DMS53 treated with DMSO at 0.1 percent for 48 hours (cell line): ENCODE results near the gene FAM72B.
"Not testable (repeated sequence)": the region's sequence is repeated elsewhere in the genome, so short reads cannot be mapped to it uniquely, and the experiment has no call there.

Experiments used
- DNase-seq: peaks from one replicate; lab custom pipeline; 2025; ENCODE audit not compliant: unreplicated experiment; lab: John Stamatoyannopoulos, UW

The FAM72B gene

GRCh38 chr1:121184290-121185127 lies at the start of gene FAM72B, which contains the start of gene SRGAP2C:
Gene FAM72B, minus strand, starts transcription at chr1:121184340. Its CDS starts 851 bp downstream, at chr1:121183489.
Gene SRGAP2C, plus strand, starts transcription at chr1:121184975. Its CDS starts 2,472 bp downstream, at chr1:121187447.
- peak; percentile 86 for DNase-seq

DNA sequence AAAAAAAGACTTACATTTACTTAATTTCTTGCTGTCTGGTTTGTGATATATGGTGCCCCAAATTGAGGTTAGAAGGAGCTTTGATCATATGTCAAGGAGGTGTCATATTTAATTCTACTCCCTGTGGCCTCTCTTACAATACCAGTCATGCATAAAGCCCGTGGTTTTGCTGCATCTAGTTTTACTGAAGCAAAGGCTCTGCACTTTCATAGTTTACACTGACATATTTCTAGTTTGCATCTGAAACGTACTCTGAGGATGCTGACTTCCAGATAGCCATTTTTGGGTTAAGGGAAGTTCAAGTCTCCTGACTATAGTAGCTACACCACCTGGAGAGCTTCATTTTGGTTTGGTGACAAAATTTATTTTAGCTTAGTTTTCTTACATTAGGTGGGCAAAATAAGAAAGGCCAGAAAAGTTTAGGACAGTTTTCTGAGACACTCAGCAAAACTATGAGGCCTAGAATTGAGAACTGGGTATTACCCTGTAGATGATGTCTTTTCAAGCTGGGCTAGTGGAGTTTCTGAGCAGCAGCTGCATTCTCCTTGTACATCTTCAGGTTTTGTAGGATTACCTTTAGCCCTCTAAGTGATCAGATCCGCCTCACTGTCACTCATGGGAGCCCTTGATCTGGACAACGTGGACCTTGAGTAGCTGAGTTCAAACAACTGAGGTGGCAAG lies 48.4 kb upstream of the FAM72B start:
- not testable (repeated sequence) for DNase-seq

- not testable (repeated sequence) for DNase-seq
Observed at GRCh38 chr1:121230636-121231035, 46.5 kb upstream of the FAM72B start.

- DNase-seq: not testable (repeated sequence)
Observed at GRCh38 chr1:121227544-121228330, 43.6 kb upstream of the FAM72B start.

- not testable (repeated sequence) for DNase-seq
Observed at GRCh38 chr1:121226925-121227324, 42.8 kb upstream of the FAM72B start.

- DNase-seq: not testable (repeated sequence)
Observed at GRCh38 chr1:121226295-121226904, 42.3 kb upstream of the FAM72B start.

GRCh38 chr1:121224714-121225113 lies 40.6 kb upstream of the FAM72B start:
- DNase-seq: not testable (repeated sequence)

DNA sequence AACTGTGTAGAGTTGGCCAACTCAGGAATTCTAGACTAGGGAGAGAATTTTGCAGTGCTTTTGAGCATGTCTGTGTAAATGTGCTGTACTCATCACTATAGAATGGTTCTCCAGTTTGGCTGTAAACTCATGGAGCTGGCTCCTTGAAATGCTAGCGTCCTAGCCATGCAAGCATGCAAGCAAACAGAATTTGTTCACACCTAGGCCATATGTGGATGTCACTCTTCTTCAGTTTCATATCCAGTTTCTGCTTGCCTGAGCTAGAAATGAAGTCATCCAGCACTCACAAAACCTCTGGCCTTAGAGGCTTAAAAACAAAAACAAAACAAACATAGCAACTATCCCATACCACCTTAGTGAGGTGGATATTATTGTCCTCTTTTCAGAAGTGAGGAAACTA lies 37.6 kb upstream of the FAM72B start:
- not testable (repeated sequence) for DNase-seq

- DNase-seq: not testable (repeated sequence)
Observed at GRCh38 chr1:121216676-121217075, 32.5 kb upstream of the FAM72B start.

- DNase-seq: not testable (repeated sequence)
Observed at GRCh38 chr1:121215699-121216417, 31.7 kb upstream of the FAM72B start.

- not testable (repeated sequence) for DNase-seq
Observed at GRCh38 chr1:121214544-121215156, 30.5 kb upstream of the FAM72B start.

DNA sequence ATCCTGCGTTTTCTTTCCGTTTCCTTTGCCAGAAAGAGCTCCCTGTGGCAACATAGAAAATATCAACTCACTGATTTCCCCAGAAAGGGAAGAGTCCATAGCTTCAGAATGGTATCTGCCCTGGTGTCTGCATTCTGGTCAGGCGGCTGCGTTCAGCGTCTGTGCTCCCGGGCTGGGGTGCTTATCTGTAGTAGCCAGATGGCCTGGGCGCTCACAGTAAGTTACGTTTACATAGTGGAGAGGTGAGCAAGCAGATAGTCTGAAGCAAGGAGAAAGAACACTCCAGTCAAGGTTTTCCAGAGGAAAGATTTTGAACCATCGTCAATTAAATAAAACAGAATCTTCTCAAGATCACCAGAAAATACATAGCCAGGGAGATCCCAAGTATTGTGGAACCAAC lies 29.4 kb upstream of the FAM72B start:
- not testable (repeated sequence) for DNase-seq

- DNase-seq: not testable (repeated sequence)
Observed at GRCh38 chr1:121210778-121211177, 26.6 kb upstream of the FAM72B start.

- peak; percentile 7 for DNase-seq
Observed at GRCh38 chr1:121208375-121208774, 24.2 kb upstream of the FAM72B start.

DNA sequence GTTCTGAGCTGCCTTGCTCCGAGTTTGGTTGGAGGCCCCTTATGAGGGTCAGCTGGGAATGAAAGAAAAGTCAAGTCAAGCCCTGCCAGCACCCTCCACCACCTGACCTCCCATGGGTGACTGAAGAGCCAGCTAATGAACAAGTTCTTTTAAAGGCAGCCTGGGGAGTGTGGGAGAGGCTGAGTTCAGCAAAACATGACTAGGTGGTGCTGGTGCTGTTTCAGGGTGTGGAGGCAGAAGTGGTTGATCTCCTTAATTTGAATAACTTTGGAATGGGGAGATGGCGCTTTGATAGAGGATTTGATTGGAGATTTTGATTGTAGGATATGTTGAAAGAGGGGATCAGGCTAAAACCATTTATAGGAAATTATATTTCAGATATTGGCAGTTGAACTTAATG lies 23.2 kb upstream of the FAM72B start:
- not testable (repeated sequence) for DNase-seq

DNA sequence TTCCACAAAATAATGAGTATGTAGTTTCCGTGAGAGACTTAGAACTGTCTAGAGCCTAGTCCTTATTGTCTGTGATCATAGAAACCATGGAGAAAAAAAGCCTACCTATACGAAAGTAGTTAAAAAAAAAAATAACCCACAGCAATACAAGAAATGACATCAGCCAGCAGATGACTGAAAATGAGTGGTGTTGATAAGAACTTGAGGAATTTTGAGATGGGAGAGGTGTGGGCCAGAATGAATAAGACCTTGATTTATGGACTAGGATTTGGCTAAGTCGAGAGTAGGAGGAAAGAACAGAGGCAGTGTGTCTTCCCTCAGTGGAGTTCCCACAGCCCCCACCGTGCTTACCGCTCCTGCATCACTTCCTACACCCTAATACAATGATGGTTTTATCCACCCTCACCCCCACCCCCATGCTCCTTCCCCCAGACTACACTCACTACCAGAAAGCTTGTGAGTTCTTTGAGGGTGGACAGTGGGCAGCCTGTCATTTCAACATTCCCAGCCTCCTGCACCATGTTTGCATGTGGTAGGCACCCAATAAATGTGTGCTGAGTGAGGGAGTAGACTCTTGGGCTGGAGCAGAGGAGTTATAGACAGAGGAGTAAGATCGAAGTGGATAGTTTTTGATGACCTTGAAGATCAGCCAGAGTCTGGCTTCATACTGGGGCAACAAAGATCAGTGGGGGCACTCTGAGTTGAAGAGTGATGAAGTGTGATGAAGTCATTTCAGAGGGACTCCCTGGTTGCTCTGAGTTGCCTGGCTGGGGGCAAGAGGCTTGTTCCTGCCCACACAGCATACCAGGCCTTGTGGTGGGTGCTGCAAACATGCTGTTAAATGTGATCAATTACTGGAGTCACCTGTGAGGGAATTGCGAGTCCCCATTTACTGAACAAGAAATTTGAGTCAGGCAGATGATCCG lies 21.9 kb upstream of the FAM72B start:
- DNase-seq: not testable (repeated sequence)

DNA sequence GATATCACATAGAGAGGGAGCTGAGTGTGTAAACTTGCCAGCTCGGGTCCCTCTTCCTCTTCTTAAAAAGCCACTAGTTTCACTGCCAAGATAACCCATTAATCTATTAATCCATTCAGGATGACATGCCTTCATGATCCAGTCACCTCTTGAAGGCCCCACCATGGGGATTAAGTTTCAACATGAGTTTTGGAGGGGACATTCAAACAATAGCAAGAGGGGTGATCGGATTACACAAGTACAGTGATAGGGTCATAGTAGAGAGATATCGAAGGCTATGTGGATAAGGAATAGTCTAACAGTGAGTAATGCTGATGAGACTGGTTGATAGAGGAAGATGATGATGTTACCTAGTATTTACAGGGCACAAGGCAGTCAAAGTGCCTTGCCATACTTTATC lies 18.8 kb upstream of the FAM72B start:
- DNase-seq: not testable (repeated sequence)
